GM23338 (cell line): ENCODE results near the gene CD83. TPM values are rescaled to one million over a fixed set of nuclear protein-coding genes. Genes with fewer than 3 reads are reported as not detected.

ENCODE experiments used
- ATAC-seq: fragments of 200-7000 bp; cut with Tn5 transposase; 3 replicates; pipeline ENCODE4 v1.9.1; 2020
- DNase-seq: peaks from one replicate; pipeline ENCODE4 v3.0.0-alpha.2; 2015; ENCODE audit warnings: low spot score
- H2AFZ ChIP-seq: fragments of 200-600 bp; sonication (generic); 2 replicates; pipeline ENCODE4 v1.8.0; 2016; ENCODE audit warnings: antibody characterized with exemption, mild to moderate bottlenecking, moderate library complexity
- H3F3A ChIP-seq: fragments of 200-600 bp; sonication (generic); replicated peaks from 2 replicates; pipeline ENCODE4 v1.8.0; 2017; ENCODE audit warnings: antibody characterized with exemption, mixed run types, low read depth
- H3K27ac ChIP-seq: fragments of 200-600 bp; sonication (generic); 2 replicates; pipeline ENCODE4 v1.6.1; 2016; ENCODE audit warnings: low read depth
- H3K27me3 ChIP-seq: fragments of 200-600 bp; sonication (generic); 2 replicates; pipeline ENCODE4 v1.8.0; 2016; ENCODE audit warnings: mild to moderate bottlenecking, mixed run types, moderate library complexity; ENCODE audit not compliant: insufficient read depth
- H3K36me3 ChIP-seq: fragments of 200-600 bp; sonication (generic); 2 replicates; pipeline ENCODE4 v1.8.0; 2016; ENCODE audit warnings: mild to moderate bottlenecking; ENCODE audit not compliant: insufficient read depth
- H3K4me1 ChIP-seq: fragments of 200-600 bp; sonication (generic); 2 replicates; pipeline ENCODE4 v1.8.0; 2016; ENCODE audit warnings: mild to moderate bottlenecking, moderate library complexity; ENCODE audit not compliant: insufficient read depth
- H3K4me2 ChIP-seq: fragments of 200-600 bp; sonication (generic); 2 replicates; pipeline ENCODE4 v1.7.1; 2017; ENCODE audit warnings: mixed run types
- H3K4me3 ChIP-seq: fragments of 200-600 bp; sonication (generic); 2 replicates; pipeline ENCODE4 v1.6.1; 2016; ENCODE audit warnings: mixed run types
- H3K79me2 ChIP-seq: fragments of 200-600 bp; sonication (generic); replicated peaks from 2 replicates; pipeline ENCODE4 v1.8.0; 2017; ENCODE audit warnings: mild to moderate bottlenecking; ENCODE audit not compliant: insufficient read depth
- H3K9me2 ChIP-seq: fragments of 200-600 bp; sonication (generic); 2 replicates; pipeline ENCODE4 v1.8.0; 2017; ENCODE audit not compliant: insufficient read depth
- H4K20me1 ChIP-seq: fragments of 200-600 bp; sonication (generic); replicated peaks from 2 replicates; pipeline ENCODE4 v1.8.0; 2017; ENCODE audit warnings: mild to moderate bottlenecking; ENCODE audit not compliant: insufficient read depth
- H3K27ac Mint-ChIP-seq: 2 replicates; pipeline ENCODE4 v1.8.0; 2020; ENCODE audit warnings: inconsistent platforms, mild to moderate bottlenecking, moderate library complexity, mixed read lengths
- H3K27me3 Mint-ChIP-seq: 3 replicates; pipeline ENCODE4 v1.8.0; 2022; ENCODE audit warnings: low read depth, mild to moderate bottlenecking, moderate library complexity, mixed read lengths, inconsistent platforms; ENCODE audit not compliant: insufficient read depth, poor library complexity
- H3K36me3 Mint-ChIP-seq: 3 replicates; pipeline ENCODE4 v1.8.0; 2021; ENCODE audit warnings: low read depth, mild to moderate bottlenecking, inconsistent platforms, moderate library complexity, mixed read lengths
- H3K4me1 Mint-ChIP-seq: 3 replicates; pipeline ENCODE4 v1.8.0; 2020; ENCODE audit warnings: mild to moderate bottlenecking, inconsistent platforms, mixed read lengths
- H3K4me3 Mint-ChIP-seq: 3 replicates; pipeline ENCODE4 v1.8.0; 2021; ENCODE audit warnings: moderate library complexity, mild to moderate bottlenecking, inconsistent platforms, mixed read lengths
- H3K9me3 Mint-ChIP-seq: 3 replicates; pipeline ENCODE4 v1.8.0; 2020; ENCODE audit warnings: moderate library complexity, mild to moderate bottlenecking, inconsistent platforms, mixed read lengths
- CREB1 ChIP-seq: fragments of 250-450 bp; sonication (Bioruptor Pico); IDR thresholded peaks from 2 replicates; pipeline ENCODE4 v1.5.0; 2020; ENCODE audit warnings: low read depth, mild to moderate bottlenecking, moderate library complexity
- EZH2 ChIP-seq: fragments of 200-600 bp; sonication (generic); IDR thresholded peaks from one replicate; pipeline ENCODE4 v1.8.0; 2017; ENCODE audit warnings: antibody characterized with exemption, mild to moderate bottlenecking, low read depth; ENCODE audit not compliant: unreplicated experiment
- EZH2phosphoT487 ChIP-seq: fragments of 200-600 bp; sonication (generic); IDR thresholded peaks from one replicate; pipeline ENCODE4 v1.8.1; 2018; ENCODE audit warnings: antibody characterized with exemption; ENCODE audit not compliant: unreplicated experiment
- JUNB ChIP-seq: IDR thresholded peaks from one replicate; pipeline ENCODE4 v1.6.1; 2016; ENCODE audit warnings: antibody characterized with exemption; ENCODE audit not compliant: unreplicated experiment
- NANOG ChIP-seq: IDR thresholded peaks from 2 replicates; pipeline ENCODE4 v1.6.1; 2016; ENCODE audit warnings: antibody characterized with exemption, borderline replicate concordance
- POLR2AphosphoS5 ChIP-seq: IDR thresholded peaks from 2 replicates; pipeline ENCODE4 v1.6.1; 2016; ENCODE audit warnings: antibody characterized with exemption, low read depth
- REST ChIP-seq: IDR thresholded peaks from one replicate; pipeline ENCODE4 v1.6.1; 2018; ENCODE audit warnings: antibody characterized with exemption; ENCODE audit not compliant: unreplicated experiment
- STAT1 ChIP-seq: IDR thresholded peaks from one replicate; pipeline ENCODE4 v1.6.1; 2016; ENCODE audit warnings: antibody characterized with exemption; ENCODE audit not compliant: unreplicated experiment
- ZNF114 ChIP-seq: fragments of 250-450 bp; sonication (Bioruptor Pico); IDR thresholded peaks from 2 replicates; pipeline ENCODE4 v1.5.0; 2020; ENCODE audit warnings: mild to moderate bottlenecking, moderate library complexity
- ZNF331 ChIP-seq: fragments of 250-450 bp; sonication (Bioruptor Pico); IDR thresholded peaks from 2 replicates; pipeline ENCODE4 v1.5.0; 2020; ENCODE audit warnings: low read depth, mild to moderate bottlenecking, moderate library complexity
- ZNF462 ChIP-seq: fragments of 250-450 bp; sonication (Bioruptor Pico); IDR thresholded peaks from 2 replicates; pipeline ENCODE4 v1.5.0; 2020; ENCODE audit warnings: mild to moderate bottlenecking, moderate library complexity
- polyA plus RNA-seq: library from polyadenylated mRNA; unstranded; fragments of >200 nt; fragmentation: Nextera tagmentation; extraction: Ambion mirVana; gene quantifications from 2 replicates; pipeline ENCODE4 v1.2.1, GENCODE V29; 2016
- total RNA-seq: library from RNA; depleted of rRNA; stranded (reverse); fragments of >200 nt; shearing (Covaris generic); gene quantifications from 2 replicates; pipeline ENCODE4 v1.2.3, GENCODE V29; 2014
- TF ChIP-seq, protein P1 (sequence below): IDR thresholded peaks from 2 replicates; pipeline ENCODE4 v1.6.1; 2016; ENCODE audit warnings: antibody characterized with exemption
- TF ChIP-seq, protein P2 (sequence below), 2 experiments: fragments of 200-600 bp in 1 of 2; sonication (generic) in 1 of 2; conservative IDR thresholded peaks; 2 replicates each; pipeline versions ENCODE4 v1.5.1 to v1.6.1; 2016 to 2017; ENCODE audit warnings: antibody characterized with exemption in 2 of 2, low read depth in 2 of 2, mild to moderate bottlenecking in 2 of 2, moderate library complexity in 1 of 2

CD83 gene
- total and polyA plus RNA-seq, 2 experiments from 2014 or later, result 8.1 to 13.2 TPM

DNA sequence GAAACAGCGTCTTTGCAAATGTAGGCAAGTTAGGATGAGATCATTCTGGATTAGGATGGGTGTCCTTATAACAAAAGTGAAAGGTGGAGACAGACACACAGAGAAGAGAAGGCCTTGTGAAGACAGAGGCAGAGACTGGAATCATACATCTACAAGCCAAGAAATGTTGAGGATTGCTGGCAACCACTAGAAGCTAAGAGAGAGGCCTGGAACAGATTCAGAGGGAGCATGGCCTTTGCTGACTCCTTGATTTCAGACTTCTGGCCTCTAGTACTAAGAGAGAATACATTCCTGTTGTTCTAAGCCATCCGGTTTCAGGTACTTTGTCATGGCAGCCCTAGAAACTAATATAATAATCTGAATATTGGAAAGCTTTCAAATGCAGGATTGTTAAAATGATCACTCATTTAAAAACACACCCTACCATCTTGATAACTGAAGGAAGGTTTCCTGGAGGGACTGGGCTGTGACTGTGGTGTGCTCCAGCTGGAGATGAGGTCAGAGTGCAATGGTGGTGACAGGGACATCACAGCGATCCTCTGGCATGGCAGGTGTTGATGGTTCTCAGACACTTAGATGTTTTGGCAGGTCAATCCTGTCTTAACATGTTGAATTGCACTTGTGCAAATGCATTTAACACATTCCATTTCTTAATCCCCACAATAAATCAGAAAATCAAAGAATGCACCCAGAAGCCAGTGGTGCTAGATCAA lies 25.1 kb downstream of the CD83 start:
- H3K79me2 ChIP-seq, result no peaks in the 10 kb centered on the region
- no peaks in the 10 kb centered on the region for H3K36me3 ChIP-seq
- ATAC-seq, result no peak
- no peak overlapping the region for H3K4me2 ChIP-seq
- Mint-ChIP-seq H3K36me3 (no peaks in the 10 kb centered on the region), H3K27me3 (peaks cover 10% of the 10 kb centered on the region), H3K27ac (peak overlapping the region; percentile 2; the same call in 1 of the 2 replicates), H3K4me3 (no peak overlapping the region), H3K9me3 (no peaks in the 10 kb centered on the region), H3K4me1 (peaks cover 25% of the 10 kb centered on the region)
- H3K9me2 ChIP-seq, result no peaks in the 10 kb centered on the region
- no peak overlapping the region for H3K4me3 ChIP-seq
- TF ChIP-seq REST (no peak), CREB1 (no peak), ZNF114 (CRISPR knock-in tag) (no peak), JUNB (no peak), POLR2AphosphoS5 (no peak), EZH2 (no peak), ZNF462 (CRISPR knock-in tag) (no peak), STAT1 (no peak), NANOG (no peak), EZH2phosphoT487 (no peak), ZNF331 (CRISPR knock-in tag) (no peak)
- TF ChIP-seq, protein P1, sequence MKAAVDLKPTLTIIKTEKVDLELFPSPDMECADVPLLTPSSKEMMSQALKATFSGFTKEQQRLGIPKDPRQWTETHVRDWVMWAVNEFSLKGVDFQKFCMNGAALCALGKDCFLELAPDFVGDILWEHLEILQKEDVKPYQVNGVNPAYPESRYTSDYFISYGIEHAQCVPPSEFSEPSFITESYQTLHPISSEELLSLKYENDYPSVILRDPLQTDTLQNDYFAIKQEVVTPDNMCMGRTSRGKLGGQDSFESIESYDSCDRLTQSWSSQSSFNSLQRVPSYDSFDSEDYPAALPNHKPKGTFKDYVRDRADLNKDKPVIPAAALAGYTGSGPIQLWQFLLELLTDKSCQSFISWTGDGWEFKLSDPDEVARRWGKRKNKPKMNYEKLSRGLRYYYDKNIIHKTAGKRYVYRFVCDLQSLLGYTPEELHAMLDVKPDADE, result no peak
- TF ChIP-seq, protein P2, sequence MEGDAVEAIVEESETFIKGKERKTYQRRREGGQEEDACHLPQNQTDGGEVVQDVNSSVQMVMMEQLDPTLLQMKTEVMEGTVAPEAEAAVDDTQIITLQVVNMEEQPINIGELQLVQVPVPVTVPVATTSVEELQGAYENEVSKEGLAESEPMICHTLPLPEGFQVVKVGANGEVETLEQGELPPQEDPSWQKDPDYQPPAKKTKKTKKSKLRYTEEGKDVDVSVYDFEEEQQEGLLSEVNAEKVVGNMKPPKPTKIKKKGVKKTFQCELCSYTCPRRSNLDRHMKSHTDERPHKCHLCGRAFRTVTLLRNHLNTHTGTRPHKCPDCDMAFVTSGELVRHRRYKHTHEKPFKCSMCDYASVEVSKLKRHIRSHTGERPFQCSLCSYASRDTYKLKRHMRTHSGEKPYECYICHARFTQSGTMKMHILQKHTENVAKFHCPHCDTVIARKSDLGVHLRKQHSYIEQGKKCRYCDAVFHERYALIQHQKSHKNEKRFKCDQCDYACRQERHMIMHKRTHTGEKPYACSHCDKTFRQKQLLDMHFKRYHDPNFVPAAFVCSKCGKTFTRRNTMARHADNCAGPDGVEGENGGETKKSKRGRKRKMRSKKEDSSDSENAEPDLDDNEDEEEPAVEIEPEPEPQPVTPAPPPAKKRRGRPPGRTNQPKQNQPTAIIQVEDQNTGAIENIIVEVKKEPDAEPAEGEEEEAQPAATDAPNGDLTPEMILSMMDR (conservative IDR thresholded peaks at IDR 0.05; ENCODE audit: low read depth in 2 of 2), result no peak
- no peaks in the 10 kb centered on the region for H3F3A ChIP-seq
- no peaks in the 10 kb centered on the region for H4K20me1 ChIP-seq
- no peak for DNase-seq
- H3K4me1 ChIP-seq, result peaks cover 20% of the 10 kb centered on the region
- H3K27me3 ChIP-seq, result no peaks in the 10 kb centered on the region
- H2AFZ ChIP-seq, result no peak overlapping the region
- H3K27ac ChIP-seq, result peak overlapping the region; percentile 64; the same call in 1 of the 2 replicates
